OCI-LY7 (cell line): ENCODE measurements around the gene G6PC1. TPM values are rescaled to one million over a fixed set of nuclear protein-coding genes. Genes with fewer than 3 reads are reported as not detected.

Experiments used
- BruUV-seq: library from RNA; stranded (reverse); fragments of 400-500 nt; replicated peaks from 2 replicates; lab custom pipeline; 2021; lab: Mats Ljungman, UMichigan
- CTCF ChIA-PET: fragments of 300-600 bp; sonication (Branson Sonifier 250); formaldehyde crosslinking; loops from one replicate; lab custom pipeline; 2022; ENCODE audit warnings: antibody characterized with exemption; ENCODE audit not compliant: unreplicated experiment; lab: Charles Lee
- POLR2A ChIA-PET: fragments of 300-600 bp; sonication (Branson Sonifier 250); formaldehyde crosslinking; loops from one replicate; lab custom pipeline; 2022; ENCODE audit warnings: antibody characterized with exemption; lab: Charles Lee
- DNase-seq: peaks from one replicate; pipeline ENCODE4 v3.0.0-alpha.2; 2015; ENCODE audit warnings: low spot score
- H2AFZ ChIP-seq: fragments of 200-600 bp; sonication (generic), shearing (Covaris generic); 2 replicates; pipeline ENCODE4 v1.6.1; 2014; ENCODE audit warnings: mild to moderate bottlenecking, antibody characterized with exemption, low read length, moderate library complexity
- H3K27ac ChIP-seq: fragments of 200-600 bp; sonication (generic); 2 replicates; pipeline ENCODE4 v1.5.1; 2014; ENCODE audit warnings: mixed run types, low read depth, mild to moderate bottlenecking, moderate library complexity, low read length, inconsistent platforms; ENCODE audit not compliant: poor library complexity, severe bottlenecking
- H3K36me3 ChIP-seq: fragments of 200-600 bp; sonication (generic); 2 replicates; pipeline ENCODE4 v1.6.1; 2014; ENCODE audit warnings: mild to moderate bottlenecking, antibody characterized with exemption, low read length, moderate library complexity, mixed read lengths; ENCODE audit not compliant: insufficient read depth
- H3K4me1 ChIP-seq: fragments of 200-600 bp; sonication (generic); 2 replicates; pipeline ENCODE4 v1.5.1; 2014; ENCODE audit warnings: mild to moderate bottlenecking, low read length; ENCODE audit not compliant: insufficient read depth, poor library complexity, severe bottlenecking
- H3K4me2 ChIP-seq: fragments of 200-600 bp; sonication (generic); 2 replicates; pipeline ENCODE4 v1.6.1; 2014; ENCODE audit warnings: mild to moderate bottlenecking, low read length
- H3K4me3 ChIP-seq: fragments of 200-600 bp; sonication (generic); 2 replicates; pipeline ENCODE4 v1.5.1; 2014; ENCODE audit warnings: mild to moderate bottlenecking, low read depth, low read length; ENCODE audit not compliant: poor library complexity, severe bottlenecking
- H3K79me2 ChIP-seq: fragments of 200-600 bp; sonication (generic); 2 replicates; pipeline ENCODE4 v1.6.1; 2016; ENCODE audit warnings: low read depth, mild to moderate bottlenecking, low read length, moderate library complexity, mixed read lengths; ENCODE audit not compliant: insufficient read depth
- H3K9me2 ChIP-seq: fragments of 200-600 bp; sonication (generic); 2 replicates; pipeline ENCODE4 v1.6.1; 2016; ENCODE audit warnings: mild to moderate bottlenecking, low read length, mixed read lengths; ENCODE audit not compliant: insufficient read depth
- H3K9me3 ChIP-seq: fragments of 200-600 bp; sonication (generic); 2 replicates; pipeline ENCODE4 v1.6.1; 2014; ENCODE audit warnings: mild to moderate bottlenecking, mixed run types, low read length, mixed read lengths
- H4K20me1 ChIP-seq: fragments of 200-600 bp; sonication (generic); 2 replicates; pipeline ENCODE4 v1.6.1; 2014; ENCODE audit warnings: mild to moderate bottlenecking, antibody characterized with exemption, low read length, moderate library complexity, mixed read lengths; ENCODE audit not compliant: insufficient read depth
- CTCF ChIP-seq: fragments of 200-600 bp; sonication (generic); conservative IDR thresholded peaks from 2 replicates; pipeline ENCODE4 v1.5.1; 2014; ENCODE audit warnings: mild to moderate bottlenecking, antibody characterized with exemption, low read length, moderate library complexity, mixed read lengths
- EZH2phosphoT487 ChIP-seq: fragments of 200-600 bp; sonication (generic); IDR thresholded peaks from 2 replicates; pipeline ENCODE4 v1.6.1; 2018; ENCODE audit warnings: low read depth, borderline replicate concordance, mild to moderate bottlenecking, mixed run types, antibody characterized with exemption, low read length, moderate library complexity, mixed read lengths
- intact Hi-C: fragments of 100-400 bp; cut with micrococcal nuclease; formaldehyde crosslinking; loops from one replicate; pipeline ENCODE4 v1.10.0; 2022; ENCODE audit not compliant: unreplicated experiment
- total RNA-seq, 2 experiments: library from RNA; depleted of rRNA in 1 of 2; stranded (reverse); fragments of >200 nt in 1 of 2; shearing (Covaris generic) in 1 of 2; gene quantifications; 2 replicates each; pipeline ENCODE4 v1.2.3, GENCODE V29; 2014 to 2022

The G6PC1 gene
- total RNA-seq, 2 experiments from 2014 or later = 1.1 to 1.9 TPM

GRCh38 chr17:42894283-42895184 lies 6.1 kb upstream of the G6PC1 start:
- no peak overlapping the region for H2AFZ ChIP-seq
- no peaks in the 10 kb centered on the region for H3K36me3 ChIP-seq
- TF ChIP-seq CTCF = no peak
- TF ChIP-seq EZH2phosphoT487 = no peak
- H3K4me1 ChIP-seq = peaks cover 6% of the 10 kb centered on the region
- no peaks in the 10 kb centered on the region for H3K9me3 ChIP-seq
- no peak overlapping the region for H3K4me3 ChIP-seq
- ChIA-PET CTCF (no interaction called here), POLR2A (interaction anchor here (1.0 kb wide), 1 partner anchor 8 kb away, joined by 4 read pairs; no protein-coding TSS in a partner anchor)
- no peak for DNase-seq
- no peaks in the 10 kb centered on the region for H3K9me2 ChIP-seq
- H3K27ac ChIP-seq = no peak overlapping the region
- no peaks in the 10 kb centered on the region for H3K79me2 ChIP-seq
- BruUV-seq = no TSS peak
- no peaks in the 10 kb centered on the region for H4K20me1 ChIP-seq
- intact Hi-C loops = no loop called here
- no peak overlapping the region for H3K4me2 ChIP-seq

GRCh38 chr17:42895185-42895555 lies 5.4 kb upstream of the G6PC1 start:
- Histone ChIP-seq H4K20me1 (no peaks in the 10 kb centered on the region), H3K4me3 (no peak overlapping the region), H3K79me2 (no peaks in the 10 kb centered on the region), H3K36me3 (no peaks in the 10 kb centered on the region), H3K9me3 (no peaks in the 10 kb centered on the region), H3K4me1 (peaks cover 6% of the 10 kb centered on the region), H2AFZ (no peak overlapping the region), H3K27ac (no peak overlapping the region), H3K4me2 (no peak overlapping the region), H3K9me2 (no peaks in the 10 kb centered on the region)
- no peak for DNase-seq
- ChIA-PET CTCF (no interaction called here), POLR2A (interaction anchor here (1.0 kb wide), 1 partner anchor 8 kb away, joined by 4 read pairs; no protein-coding TSS in a partner anchor)
- no TSS peak for BruUV-seq
- TF ChIP-seq EZH2phosphoT487 = no peak
- no peak for TF ChIP-seq CTCF
- intact Hi-C loops = no loop called here
